ENCODE results near the gene FPR2.
"Not testable (repeated sequence)": the region's sequence is repeated elsewhere in the genome, so short reads cannot be mapped to it uniquely, and the experiment has no call there.

FPR2 gene

GRCh38 chr19:51784922-51785690 is 24.1 kb downstream of the FPR2 start:
- DNase-seq: peak; percentile 28

DNA sequence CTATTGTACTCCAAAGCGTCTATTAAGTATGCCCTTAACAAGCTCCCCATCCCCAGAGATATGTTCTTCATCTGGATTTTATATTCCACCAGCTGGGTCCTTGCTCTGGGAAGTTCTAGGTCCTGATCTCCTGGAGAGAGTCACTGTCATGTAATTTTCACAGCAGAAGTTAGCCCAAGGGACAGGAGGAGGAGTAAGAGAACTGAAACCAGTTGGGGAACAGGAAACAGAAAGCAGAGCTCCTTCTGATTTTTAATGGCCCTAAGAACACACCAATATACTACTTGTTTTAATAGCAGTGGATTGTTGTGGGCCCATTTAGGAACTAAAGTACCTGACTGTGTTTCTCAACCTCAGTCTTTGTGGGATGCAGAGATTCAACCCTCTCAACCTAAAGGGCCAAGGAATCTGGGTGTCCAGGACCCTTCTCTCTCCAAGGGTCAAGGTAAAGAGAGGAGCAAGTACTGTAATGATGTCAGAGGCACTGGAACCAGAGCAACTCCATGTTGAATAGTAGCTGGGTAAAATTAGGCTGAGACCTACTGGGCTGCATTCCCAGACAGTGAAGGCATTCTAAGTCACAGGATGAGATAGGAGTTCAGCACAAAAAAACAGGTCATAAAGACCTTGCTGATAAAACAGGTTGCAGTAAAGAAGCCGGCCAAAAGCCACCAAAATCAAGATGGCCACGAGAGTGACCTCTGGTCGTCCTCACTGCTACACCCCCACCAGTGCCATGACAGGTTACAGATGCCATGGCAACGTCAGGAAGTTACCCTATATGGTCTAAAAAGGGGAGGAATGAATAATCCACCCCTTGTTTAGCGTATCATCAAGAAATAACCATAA is 25.9 kb downstream of the FPR2 start:
- DNase-seq: no peak

- no peak for DNase-seq
Measured at GRCh38 chr19:51788029-51788428, 27.0 kb downstream of the FPR2 start.

DNA sequence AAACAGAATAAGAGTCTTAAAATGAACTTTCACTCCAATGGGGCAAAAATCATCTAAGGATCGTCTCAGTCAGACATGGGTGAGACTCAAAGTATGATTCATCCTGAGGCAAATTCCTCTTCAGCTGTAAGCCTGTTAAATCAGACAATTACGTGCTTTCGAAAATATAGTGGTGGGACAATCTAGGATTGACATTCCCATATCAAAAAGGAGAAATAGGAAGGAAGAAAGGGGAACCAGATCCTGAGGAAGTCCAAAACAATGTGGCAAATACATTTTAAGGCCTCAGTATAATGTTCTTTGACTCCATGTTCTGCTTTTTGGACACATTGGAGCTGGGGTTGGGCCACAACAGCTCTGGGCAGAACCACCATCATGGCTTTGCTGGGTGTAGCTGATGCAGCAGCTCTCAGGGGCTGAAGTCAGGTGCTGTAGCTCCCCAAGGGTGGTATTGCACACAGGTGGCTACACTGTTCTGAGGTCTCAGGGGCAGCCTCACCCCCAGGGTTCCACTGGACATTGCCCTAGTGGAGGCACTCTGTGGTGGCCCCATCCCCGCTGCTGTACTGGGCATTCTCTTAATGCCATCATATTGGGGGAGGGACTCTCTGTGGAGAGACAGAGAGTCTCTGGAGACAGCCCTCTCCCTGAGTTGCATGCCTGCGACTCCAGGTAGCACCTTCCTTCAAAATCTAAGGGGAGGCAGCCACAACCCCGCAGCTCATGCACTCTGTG is 28.2 kb downstream of the FPR2 start:
- no peak for DNase-seq

DNA sequence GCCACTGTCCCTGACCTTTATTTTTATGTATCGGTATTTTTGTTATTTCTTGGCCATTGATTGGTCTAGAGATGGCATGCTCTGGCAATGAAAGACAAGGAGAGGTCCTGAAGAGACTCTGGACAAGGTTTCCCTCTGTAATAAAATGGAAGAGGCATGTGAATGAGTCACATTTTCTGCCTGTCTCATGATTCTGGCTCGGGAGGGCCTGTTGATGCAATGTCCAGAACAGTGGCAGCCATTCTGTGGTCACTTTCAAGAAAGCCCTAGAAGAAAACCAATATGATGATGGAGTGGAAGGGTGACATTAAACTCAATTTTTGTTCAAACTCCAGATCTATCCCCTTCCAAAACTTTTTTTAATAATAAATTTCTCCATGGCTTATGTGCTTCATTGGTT is 32.0 kb downstream of the FPR2 start:
- no peak for DNase-seq

GRCh38 chr19:51793994-51794393 is 33.0 kb downstream of the FPR2 start:
- no peak for DNase-seq

GRCh38 chr19:51794885-51795490 is 34.0 kb downstream of the FPR2 start, which contains the start of gene FPR3:
TSS of gene FPR3 (plus strand) at chr19:51795157. CDS start at chr19:51823749, 28,592 bp downstream.
- DNase-seq: no peak

DNA sequence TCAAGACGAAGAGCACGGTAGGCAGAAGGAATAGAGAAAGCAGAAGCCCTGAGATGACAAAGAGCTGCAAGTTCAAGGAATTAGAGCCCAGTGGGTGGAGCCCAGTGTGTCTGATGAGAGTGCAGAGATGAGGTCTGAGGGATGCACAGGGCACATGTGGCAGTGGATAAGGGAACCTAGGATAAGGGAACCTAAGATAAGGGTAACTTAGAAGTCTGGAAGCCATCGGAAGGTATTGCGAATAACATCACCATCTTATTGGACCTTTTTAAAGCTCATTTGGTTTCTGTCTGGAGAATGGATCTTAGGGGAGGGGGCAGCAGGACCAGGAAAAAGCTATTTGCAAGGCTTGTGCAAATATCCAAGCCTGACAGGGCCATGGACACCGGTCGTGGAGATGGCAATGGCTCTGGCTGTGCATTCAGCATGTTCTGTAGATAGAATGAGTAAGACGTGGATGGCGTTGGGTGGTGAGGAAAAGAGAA is 35.3 kb downstream of the FPR2 start:
- DNase-seq: no peak

DNA sequence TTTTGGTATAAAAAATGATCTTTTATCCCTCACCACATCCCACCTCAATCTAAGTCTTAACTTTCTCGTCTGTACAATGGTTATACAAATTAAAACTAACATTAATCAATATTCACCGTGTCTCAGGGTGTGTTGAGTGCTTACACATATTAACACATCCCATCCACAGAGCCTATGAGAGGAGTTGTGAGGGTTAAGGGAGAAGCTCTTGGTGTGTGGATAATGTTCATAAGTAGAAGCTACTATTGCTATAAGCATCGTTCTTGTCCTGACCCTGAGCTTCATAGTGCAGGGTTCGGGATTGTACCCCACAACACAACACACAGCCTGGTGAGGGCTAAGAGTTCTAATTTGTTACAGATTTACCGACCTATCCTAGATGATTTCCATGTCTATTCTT is 36.5 kb downstream of the FPR2 start:
- no peak for DNase-seq

DNA sequence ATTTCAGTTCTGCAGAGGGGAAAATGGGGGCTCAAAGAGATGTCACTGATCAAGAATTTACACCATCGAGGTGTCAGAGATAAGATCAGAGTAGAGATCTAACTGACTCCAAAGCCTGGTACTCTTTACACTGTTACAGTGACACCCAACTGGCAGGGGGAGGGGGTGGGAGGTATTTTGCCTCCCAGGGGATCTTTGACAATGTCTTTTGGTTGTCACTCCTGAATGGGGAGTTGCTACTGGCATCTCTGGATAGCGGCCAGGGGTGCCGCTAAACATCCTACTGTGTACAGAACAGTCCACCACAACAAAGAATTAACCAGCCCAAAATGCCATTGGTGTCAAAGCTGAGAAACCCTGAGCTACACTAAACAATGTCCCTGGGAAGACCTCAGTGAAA is 37.1 kb downstream of the FPR2 start:
- DNase-seq: no peak

DNA sequence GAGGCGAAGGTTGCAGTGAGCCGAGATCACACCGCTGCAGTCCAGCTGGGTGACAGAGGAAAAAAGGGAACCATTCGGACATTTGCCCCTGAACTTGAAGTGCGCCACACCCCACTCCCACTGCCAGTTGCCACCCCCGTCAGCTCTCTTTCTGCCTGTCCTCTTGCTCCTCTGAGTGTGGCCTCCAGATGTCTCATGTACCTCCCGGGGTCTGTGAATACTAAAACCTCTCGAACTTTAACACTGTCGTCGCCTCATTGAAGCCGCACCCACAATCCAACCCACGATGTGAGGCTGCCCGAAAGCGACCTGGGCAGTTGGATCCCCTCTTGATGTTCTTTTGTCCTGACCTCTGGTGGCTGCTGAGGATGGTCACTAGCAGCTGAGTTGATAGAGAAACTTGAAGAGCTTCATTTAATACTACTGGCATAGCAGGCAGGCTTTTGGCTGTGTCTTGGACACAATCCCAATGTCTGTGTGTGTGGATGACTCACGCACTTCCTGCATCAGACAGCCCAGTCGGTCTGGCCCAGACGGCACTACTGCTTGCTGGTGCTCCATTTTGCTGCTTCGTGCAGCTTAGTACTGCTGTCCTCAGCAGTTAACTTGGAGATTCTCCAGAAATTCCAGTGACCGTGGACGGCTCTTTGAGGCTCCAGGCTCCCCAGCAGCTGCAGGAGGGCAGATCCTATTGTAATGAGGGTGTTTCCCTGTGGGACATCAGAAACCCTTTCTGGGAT is 38.2 kb downstream of the FPR2 start:
- no peak for DNase-seq

DNA sequence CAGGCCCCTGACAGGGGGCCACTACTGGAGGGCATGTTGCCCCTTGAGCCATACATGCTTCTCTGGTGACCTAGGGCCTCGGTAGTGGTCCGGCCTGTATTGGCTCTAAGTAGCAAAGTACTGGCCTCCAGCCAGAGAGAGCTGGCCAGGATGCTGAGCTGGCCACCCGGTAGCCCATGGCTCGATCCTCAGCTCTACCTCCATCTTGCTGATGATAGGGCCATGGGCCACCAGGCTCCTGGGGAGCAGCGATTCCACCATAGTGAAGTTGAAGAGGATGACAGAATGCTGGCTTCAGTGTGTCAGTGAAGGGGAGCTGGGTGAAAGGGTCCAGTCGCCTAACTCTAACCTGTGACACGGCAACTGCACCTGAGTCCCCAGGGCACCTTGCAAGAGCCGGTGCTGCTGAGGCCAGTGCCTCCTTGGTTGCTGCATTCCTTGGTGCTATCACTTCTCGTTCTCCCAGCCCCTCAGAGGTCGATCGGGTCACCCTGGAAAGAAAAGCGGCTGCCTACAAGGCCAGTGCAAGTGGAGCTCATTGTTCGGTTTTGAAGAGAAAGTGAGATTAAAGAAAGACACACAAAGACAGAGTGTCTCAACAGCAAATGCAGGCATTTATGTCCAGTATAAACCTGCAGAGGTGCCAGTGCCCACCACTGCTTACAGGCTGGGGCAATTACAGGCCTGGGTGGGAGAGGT is 38.9 kb downstream of the FPR2 start:
- DNase-seq: no peak

- no peak for DNase-seq
Measured at GRCh38 chr19:51800473-51801244, 39.7 kb downstream of the FPR2 start.

GRCh38 chr19:51802775-51803174 is 41.8 kb downstream of the FPR2 start:
- DNase-seq: no peak

DNA sequence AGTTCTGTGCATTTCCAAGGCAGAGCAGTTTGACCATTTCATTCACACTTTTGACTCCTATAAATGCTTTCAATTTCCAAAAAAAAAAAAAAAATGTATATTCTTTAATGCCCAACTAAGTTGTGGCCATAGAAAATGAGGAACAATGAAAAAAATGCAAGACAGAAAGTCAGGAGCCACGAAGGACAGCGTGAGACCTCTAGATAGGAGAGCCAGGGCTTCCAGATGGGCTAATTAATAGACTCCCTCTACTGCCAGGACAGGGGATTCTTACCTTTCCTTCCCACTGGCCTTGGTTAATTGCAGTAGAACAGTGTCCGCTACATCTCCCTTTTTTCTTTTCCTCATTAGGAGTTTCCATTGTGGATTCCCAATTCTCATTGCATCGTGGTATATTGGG is 42.5 kb downstream of the FPR2 start:
- DNase-seq: no peak

DNA sequence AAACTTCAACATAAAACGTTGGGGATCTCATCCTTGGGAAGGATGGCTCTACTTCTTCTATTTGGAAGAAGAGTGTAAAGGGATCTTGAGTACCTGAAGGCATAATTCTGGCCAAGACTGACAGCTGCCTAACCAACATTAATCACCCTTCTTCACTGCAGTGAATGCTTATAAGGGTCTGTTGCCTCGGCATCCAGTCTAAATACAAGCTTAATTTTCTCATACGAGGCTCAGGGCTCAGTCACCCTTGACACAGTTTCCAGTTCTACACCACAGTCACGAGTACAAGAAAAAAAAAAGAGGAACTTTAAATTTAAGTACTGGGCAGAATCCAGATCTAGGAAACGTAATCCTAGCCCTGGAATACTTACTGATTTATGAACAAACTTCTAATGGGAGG is 43.0 kb downstream of the FPR2 start:
- DNase-seq: no peak

DNA sequence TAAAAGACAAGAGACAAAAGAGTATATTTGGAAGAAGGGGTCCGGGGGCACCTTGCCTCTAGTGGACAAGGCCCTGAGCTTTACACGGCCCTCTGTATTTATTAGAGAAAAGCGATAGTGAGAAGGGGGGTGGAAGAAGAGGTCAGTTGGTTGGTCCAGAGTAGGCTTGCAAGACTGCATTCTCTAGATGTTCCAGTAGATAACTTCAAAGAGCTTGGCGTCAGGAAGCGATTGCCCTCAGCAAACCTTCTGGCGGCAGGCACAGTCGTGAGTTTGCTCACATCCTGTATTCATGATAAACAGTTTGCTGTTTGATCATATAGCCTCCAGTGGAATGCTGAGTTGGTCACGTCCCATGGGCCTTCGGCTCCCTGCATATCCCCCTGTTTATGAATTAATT is 43.8 kb downstream of the FPR2 start:
- DNase-seq: not testable (repeated sequence)

- not testable (repeated sequence) for DNase-seq
Measured at GRCh38 chr19:51805396-51805795, 44.4 kb downstream of the FPR2 start.

DNA sequence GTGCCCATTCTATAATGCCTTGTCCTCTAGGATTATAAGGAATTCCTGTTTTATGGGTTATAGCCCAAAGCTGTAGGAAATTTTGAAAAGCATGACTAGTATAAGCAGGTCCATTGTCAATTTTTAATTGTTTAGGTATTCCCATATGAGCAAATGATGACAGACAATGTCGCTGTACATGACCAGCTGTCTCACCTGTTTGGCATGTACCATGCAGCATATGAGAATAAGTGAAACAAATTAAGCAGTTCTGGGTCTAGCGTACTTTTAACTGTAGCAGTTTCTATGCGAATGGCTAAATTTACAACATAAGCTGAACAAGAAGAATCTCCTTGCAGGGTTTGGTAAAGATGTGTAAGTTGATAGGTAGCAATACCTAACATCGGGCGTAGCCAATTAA is 45.6 kb downstream of the FPR2 start:
- DNase-seq: not testable (repeated sequence)

- DNase-seq: no peak
Measured at GRCh38 chr19:51807111-51807701, 46.2 kb downstream of the FPR2 start.

Measured in stimulated activated naive CD4-positive, alpha-beta T cell treated with Interleukin-2 at 50 U/mL for 16 hours (primary cell).